MG63 (cell line): ENCODE results near the gene DENND6A. TPM values are rescaled to one million over a fixed set of nuclear protein-coding genes. Genes with fewer than 3 reads are reported as not detected.

Experiments used
- DNase-seq: peaks from one replicate; pipeline ENCODE4 v3.0.0-alpha.2; 2020
- H3K27me3 ChIP-seq: fragments of 250-450 bp; sonication (Bioruptor Pico); 2 replicates; pipeline ENCODE4 v1.5.1; 2020; ENCODE audit warnings: mild to moderate bottlenecking, moderate library complexity
- H3K36me3 ChIP-seq: fragments of 250-450 bp; sonication (Bioruptor Pico); 2 replicates; pipeline ENCODE4 v1.5.1; 2020; ENCODE audit warnings: mild to moderate bottlenecking, moderate library complexity
- H3K4me3 ChIP-seq: fragments of 250-450 bp; sonication (Bioruptor Pico); 2 replicates; pipeline ENCODE4 v1.5.1; 2020; ENCODE audit warnings: mild to moderate bottlenecking, moderate library complexity
- H3K9me3 ChIP-seq: fragments of 250-450 bp; sonication (Bioruptor Pico); 2 replicates; pipeline ENCODE4 v1.5.1; 2020; ENCODE audit warnings: mild to moderate bottlenecking, moderate library complexity
- total RNA-seq: library from RNA; depleted of rRNA; stranded (reverse); fragments of >200 nt; shearing (Covaris generic); gene quantifications from 2 replicates; pipeline ENCODE4 v1.2.3, GENCODE V29; 2014; ENCODE audit warnings: low replicate concordance

The DENND6A gene
- total RNA-seq, 1 experiment from 2014 or later, result 17.8 TPM

- H3K36me3 ChIP-seq, result no peaks in the 10 kb centered on the region
- no peak overlapping the region for H3K4me3 ChIP-seq
- no peaks in the 10 kb centered on the region for H3K27me3 ChIP-seq
- no peaks in the 10 kb centered on the region for H3K9me3 ChIP-seq
- DNase-seq, result no peak
Measured at GRCh38 chr3:57604971-57605370, 87.9 kb downstream of the DENND6A start.

GRCh38 chr3:57600195-57600594 is 92.7 kb downstream of the DENND6A start:
- H3K9me3 ChIP-seq, result no peaks in the 10 kb centered on the region
- H3K36me3 ChIP-seq, result peaks cover 2% of the 10 kb centered on the region; the same call in 1 of the 2 replicates
- no peak overlapping the region for H3K4me3 ChIP-seq
- no peak for DNase-seq
- H3K27me3 ChIP-seq, result no peaks in the 10 kb centered on the region

GRCh38 chr3:57598765-57599360 is 94.0 kb downstream of the DENND6A start:
- H3K9me3 ChIP-seq, result no peaks in the 10 kb centered on the region
- no peaks in the 10 kb centered on the region for H3K27me3 ChIP-seq
- peaks cover 11% of the 10 kb centered on the region; the same call in 1 of the 2 replicates for H3K36me3 ChIP-seq
- DNase-seq, result no peak
- H3K4me3 ChIP-seq, result peak overlapping the region; percentile 98

GRCh38 chr3:57597127-57597923 is 95.6 kb downstream of the DENND6A start, which contains the start of gene ARF4:
TSS of gene ARF4 (minus strand) at chr3:57597344. CDS start at chr3:57597140, 204 bp downstream.
- H3K4me3 ChIP-seq, result peak within 1 kb of the TSS; percentile 98
- DNase-seq, result peak; percentile 98

GRCh38 chr3:57596495-57597126 is 96.3 kb downstream of the DENND6A start:
- H3K4me3 ChIP-seq, result peak overlapping the region; percentile 98

More at GRCh38 chr3:57597127-57597923, 95.6 kb downstream of the DENND6A start, which contains the start of gene ARF4:
- peaks cover 19% of the 10 kb centered on the region for H3K36me3 ChIP-seq
- H3K9me3 ChIP-seq, result no peaks in the 10 kb centered on the region
- no peaks in the 10 kb centered on the region for H3K27me3 ChIP-seq

GRCh38 chr3:57594576-57594975 is 98.3 kb downstream of the DENND6A start:
- H3K27me3 ChIP-seq, result no peaks in the 10 kb centered on the region
- H3K9me3 ChIP-seq, result no peaks in the 10 kb centered on the region
- peak overlapping the region; percentile 98 for H3K4me3 ChIP-seq
- DNase-seq, result no peak
- H3K36me3 ChIP-seq, result peaks cover 23% of the 10 kb centered on the region

More at GRCh38 chr3:57596495-57597126, 96.3 kb downstream of the DENND6A start:
- H3K9me3 ChIP-seq, result no peaks in the 10 kb centered on the region
- H3K27me3 ChIP-seq, result no peaks in the 10 kb centered on the region
- H3K36me3 ChIP-seq, result peaks cover 19% of the 10 kb centered on the region
- DNase-seq, result peak; percentile 81

- no peaks in the 10 kb centered on the region for H3K9me3 ChIP-seq
- no peak for DNase-seq
- H3K4me3 ChIP-seq, result peak overlapping the region; percentile 98
- no peaks in the 10 kb centered on the region for H3K27me3 ChIP-seq
- H3K36me3 ChIP-seq, result peaks cover 27% of the 10 kb centered on the region
Measured at GRCh38 chr3:57594144-57594543, 98.7 kb downstream of the DENND6A start.

- DNase-seq, result no peak
- H3K4me3 ChIP-seq, result no peak overlapping the region
- H3K27me3 ChIP-seq, result no peaks in the 10 kb centered on the region
- H3K36me3 ChIP-seq, result peaks cover 31% of the 10 kb centered on the region
- H3K9me3 ChIP-seq, result no peaks in the 10 kb centered on the region
Measured at GRCh38 chr3:57592306-57592705, 100.6 kb downstream of the DENND6A start.

GRCh38 chr3:57587905-57588304 is 105.0 kb downstream of the DENND6A start:
- Histone ChIP-seq H3K9me3 (no peaks in the 10 kb centered on the region), H3K4me3 (no peak overlapping the region), H3K36me3 (peaks cover 32% of the 10 kb centered on the region), H3K27me3 (no peaks in the 10 kb centered on the region)
- DNase-seq, result no peak

GRCh38 chr3:57586778-57587177 is 106.1 kb downstream of the DENND6A start:
- Histone ChIP-seq H3K36me3 (peaks cover 35% of the 10 kb centered on the region), H3K9me3 (no peaks in the 10 kb centered on the region)
- no peak for DNase-seq

GRCh38 chr3:57583544-57583943 is 109.3 kb downstream of the DENND6A start:
- Histone ChIP-seq H3K36me3 (peaks cover 38% of the 10 kb centered on the region), H3K27me3 (no peaks in the 10 kb centered on the region), H3K9me3 (no peaks in the 10 kb centered on the region), H3K4me3 (no peak overlapping the region)
- no peak for DNase-seq

More at GRCh38 chr3:57586778-57587177, 106.1 kb downstream of the DENND6A start:
- Histone ChIP-seq H3K27me3 (no peaks in the 10 kb centered on the region), H3K4me3 (no peak overlapping the region)

- no peak overlapping the region for H3K4me3 ChIP-seq
- H3K9me3 ChIP-seq, result no peaks in the 10 kb centered on the region
- no peak for DNase-seq
- H3K27me3 ChIP-seq, result no peaks in the 10 kb centered on the region
- peaks cover 37% of the 10 kb centered on the region for H3K36me3 ChIP-seq
Measured at GRCh38 chr3:57582474-57583168, 110.3 kb downstream of the DENND6A start.

GRCh38 chr3:57577801-57578200 is 115.1 kb downstream of the DENND6A start:
- no peak for DNase-seq
- H3K36me3 ChIP-seq, result peaks cover 41% of the 10 kb centered on the region

GRCh38 chr3:57575966-57576626 is 116.8 kb downstream of the DENND6A start:
- H3K4me3 ChIP-seq, result no peak overlapping the region
- no peak for DNase-seq
- no peaks in the 10 kb centered on the region for H3K9me3 ChIP-seq
- H3K36me3 ChIP-seq, result peaks cover 44% of the 10 kb centered on the region
- H3K27me3 ChIP-seq, result no peaks in the 10 kb centered on the region

More at GRCh38 chr3:57577801-57578200, 115.1 kb downstream of the DENND6A start:
- no peaks in the 10 kb centered on the region for H3K9me3 ChIP-seq
- no peak overlapping the region for H3K4me3 ChIP-seq
- no peaks in the 10 kb centered on the region for H3K27me3 ChIP-seq
